Astrocyte (in vitro differentiated cells and primary cell): ENCODE measurements around the gene ZNF326. TPM values are rescaled to one million over a fixed set of nuclear protein-coding genes. Genes with fewer than 3 reads are reported as not detected.

Experiments used
- DNase-seq: peaks from one replicate; pipeline ENCODE4 v3.0.0-alpha.2; 2010; ENCODE audit warnings: low read depth
- FAIRE-seq: peaks from 2 replicates; lab custom pipeline; 2011; peaks lifted over from hg19 to GRCh38; lab: Jason Lieb, UNC
- H2AFZ ChIP-seq: 2 replicates; pipeline ENCODE4 v1.6.0; 2012; ENCODE audit warnings: low read depth, low read length, inconsistent platforms
- H3K27ac ChIP-seq: 2 replicates; pipeline ENCODE4 v1.5.1; 2011; ENCODE audit warnings: low read depth, low read length, inconsistent platforms
- H3K27me3 ChIP-seq: 2 replicates; pipeline ENCODE4 v1.6.0; 2011; ENCODE audit warnings: low read length, inconsistent platforms; ENCODE audit not compliant: insufficient read depth
- H3K36me3 ChIP-seq: 2 replicates; pipeline ENCODE4 v1.5.1; 2011; ENCODE audit warnings: low read length, inconsistent platforms; ENCODE audit not compliant: insufficient read depth
- H3K4me1 ChIP-seq: 2 replicates; pipeline ENCODE4 v1.5.1; 2011; ENCODE audit warnings: low read length, inconsistent platforms; ENCODE audit not compliant: insufficient read depth
- H3K4me2 ChIP-seq: 2 replicates; pipeline ENCODE4 v1.6.0; 2012; ENCODE audit warnings: low read length, inconsistent platforms
- H3K4me3 ChIP-seq: 2 replicates; pipeline ENCODE4 v1.5.1; 2011; ENCODE audit warnings: low read depth, mild to moderate bottlenecking, low read length, inconsistent platforms; ENCODE audit not compliant: insufficient read depth
- H3K79me2 ChIP-seq: 2 replicates; pipeline ENCODE4 v1.6.0; 2012; ENCODE audit warnings: mild to moderate bottlenecking, low read length, inconsistent platforms; ENCODE audit not compliant: insufficient read depth
- H3K9ac ChIP-seq: 2 replicates; pipeline ENCODE4 v1.6.0; 2012; ENCODE audit warnings: mild to moderate bottlenecking, low read length, inconsistent platforms
- H3K9me3 ChIP-seq: 2 replicates; pipeline ENCODE4 v1.5.1; 2012; ENCODE audit warnings: low read depth, mild to moderate bottlenecking, low read length, inconsistent platforms; ENCODE audit not compliant: insufficient read depth
- H4K20me1 ChIP-seq: 2 replicates; pipeline ENCODE4 v1.6.0; 2012; ENCODE audit warnings: low read length, inconsistent platforms; ENCODE audit not compliant: insufficient read depth
- H3K27ac Mint-ChIP-seq: one replicate; pipeline ENCODE4 v1.8.0; 2021; ENCODE audit warnings: mild to moderate bottlenecking, mixed read lengths; ENCODE audit not compliant: unreplicated experiment
- H3K27me3 Mint-ChIP-seq: one replicate; pipeline ENCODE4 v1.8.0; 2021; ENCODE audit warnings: low read depth, mixed read lengths; ENCODE audit not compliant: unreplicated experiment
- H3K36me3 Mint-ChIP-seq: one replicate; pipeline ENCODE4 v1.8.0; 2021; ENCODE audit warnings: low read depth, mixed read lengths; ENCODE audit not compliant: unreplicated experiment
- H3K4me1 Mint-ChIP-seq: one replicate; pipeline ENCODE4 v1.8.0; 2021; ENCODE audit warnings: low read depth, mixed read lengths; ENCODE audit not compliant: unreplicated experiment
- H3K4me3 Mint-ChIP-seq: one replicate; pipeline ENCODE4 v1.8.0; 2021; ENCODE audit warnings: mild to moderate bottlenecking, moderate library complexity, mixed read lengths; ENCODE audit not compliant: unreplicated experiment
- H3K9me3 Mint-ChIP-seq: one replicate; pipeline ENCODE4 v1.8.0; 2021; ENCODE audit warnings: mild to moderate bottlenecking, mixed read lengths; ENCODE audit not compliant: unreplicated experiment
- EZH2 ChIP-seq: IDR thresholded peaks from 2 replicates; pipeline ENCODE4 v1.6.1; 2012; ENCODE audit warnings: mild to moderate bottlenecking, low read length, inconsistent platforms; ENCODE audit not compliant: insufficient read depth
- total RNA-seq: library from RNA; stranded (reverse); gene quantifications from 2 replicates; pipeline ENCODE4 v1.2.1, GENCODE V29; 2021
- TF ChIP-seq, protein P1 (sequence below): IDR thresholded peaks from 2 replicates; pipeline ENCODE4 v1.5.1; 2011; ENCODE audit warnings: low read depth, mild to moderate bottlenecking, inconsistent platforms, low read length, moderate library complexity; ENCODE audit not compliant: insufficient read depth

Gene ZNF326
- total RNA-seq, 1 donor from 2014 or later: 27.7 TPM

DNA sequence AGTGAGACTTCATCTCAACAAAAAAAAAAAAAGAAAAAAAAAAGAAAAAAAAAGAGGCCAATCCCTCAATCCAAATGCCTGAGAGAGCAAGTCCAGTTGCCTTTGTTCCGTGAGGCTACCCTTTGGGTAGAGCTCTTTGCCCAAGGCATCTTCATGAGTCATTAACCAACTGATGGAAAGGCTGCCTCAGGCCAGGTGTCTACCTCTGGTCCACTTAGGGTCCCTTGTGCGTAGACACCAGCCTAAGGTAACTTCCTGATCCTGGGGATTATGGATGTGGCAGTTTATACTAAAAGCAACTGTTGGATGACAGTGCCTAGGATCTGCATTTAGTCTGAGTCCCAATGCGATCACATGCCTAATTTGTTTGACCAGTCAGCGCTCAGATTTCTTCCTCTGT, 20.7 kb upstream of the ZNF326 start:
- no peak overlapping the region for H3K4me3 ChIP-seq
- H3K27me3 ChIP-seq: no peaks in the 10 kb centered on the region
- H4K20me1 ChIP-seq: no peaks in the 10 kb centered on the region
- DNase-seq (no peak), FAIRE-seq (no peak)
- H3K4me2 ChIP-seq: no peak overlapping the region
- H3K27me3 Mint-ChIP-seq: no peaks in the 10 kb centered on the region
- peaks cover 9% of the 10 kb centered on the region for H3K4me1 ChIP-seq
- H3K9ac ChIP-seq: no peak overlapping the region
- no peak overlapping the region for H3K4me3 Mint-ChIP-seq
- H3K4me1 Mint-ChIP-seq: peaks cover 19% of the 10 kb centered on the region
- H3K36me3 ChIP-seq: no peaks in the 10 kb centered on the region
- no peak overlapping the region for H3K27ac Mint-ChIP-seq
- no peaks in the 10 kb centered on the region for H3K36me3 Mint-ChIP-seq
- TF ChIP-seq, protein P1, sequence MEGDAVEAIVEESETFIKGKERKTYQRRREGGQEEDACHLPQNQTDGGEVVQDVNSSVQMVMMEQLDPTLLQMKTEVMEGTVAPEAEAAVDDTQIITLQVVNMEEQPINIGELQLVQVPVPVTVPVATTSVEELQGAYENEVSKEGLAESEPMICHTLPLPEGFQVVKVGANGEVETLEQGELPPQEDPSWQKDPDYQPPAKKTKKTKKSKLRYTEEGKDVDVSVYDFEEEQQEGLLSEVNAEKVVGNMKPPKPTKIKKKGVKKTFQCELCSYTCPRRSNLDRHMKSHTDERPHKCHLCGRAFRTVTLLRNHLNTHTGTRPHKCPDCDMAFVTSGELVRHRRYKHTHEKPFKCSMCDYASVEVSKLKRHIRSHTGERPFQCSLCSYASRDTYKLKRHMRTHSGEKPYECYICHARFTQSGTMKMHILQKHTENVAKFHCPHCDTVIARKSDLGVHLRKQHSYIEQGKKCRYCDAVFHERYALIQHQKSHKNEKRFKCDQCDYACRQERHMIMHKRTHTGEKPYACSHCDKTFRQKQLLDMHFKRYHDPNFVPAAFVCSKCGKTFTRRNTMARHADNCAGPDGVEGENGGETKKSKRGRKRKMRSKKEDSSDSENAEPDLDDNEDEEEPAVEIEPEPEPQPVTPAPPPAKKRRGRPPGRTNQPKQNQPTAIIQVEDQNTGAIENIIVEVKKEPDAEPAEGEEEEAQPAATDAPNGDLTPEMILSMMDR: no peak
- TF ChIP-seq EZH2: no peak
- H3K9me3 Mint-ChIP-seq: no peaks in the 10 kb centered on the region
- H2AFZ ChIP-seq: peak overlapping the region; percentile 12
- H3K79me2 ChIP-seq: no peaks in the 10 kb centered on the region
- no peak overlapping the region for H3K27ac ChIP-seq
- no peaks in the 10 kb centered on the region for H3K9me3 ChIP-seq

- Histone ChIP-seq H4K20me1 (no peaks in the 10 kb centered on the region), H3K9ac (no peak overlapping the region), H2AFZ (peak overlapping the region; percentile 69), H3K27ac (no peak overlapping the region), H3K4me2 (peak overlapping the region; percentile 66), H3K27me3 (no peaks in the 10 kb centered on the region), H3K36me3 (no peaks in the 10 kb centered on the region), H3K79me2 (no peaks in the 10 kb centered on the region), H3K4me1 (peaks cover 9% of the 10 kb centered on the region), H3K9me3 (no peaks in the 10 kb centered on the region), H3K4me3 (no peak overlapping the region)
- TF ChIP-seq, protein P1: no peak
- no peak for TF ChIP-seq EZH2
- DNase-seq (peak; percentile 86), FAIRE-seq (no peak)
- Mint-ChIP-seq H3K9me3 (no peaks in the 10 kb centered on the region), H3K4me1 (peaks cover 19% of the 10 kb centered on the region), H3K4me3 (no peak overlapping the region), H3K36me3 (no peaks in the 10 kb centered on the region), H3K27me3 (no peaks in the 10 kb centered on the region), H3K27ac (no peak overlapping the region)
These were observed 20.0 kb upstream of the ZNF326 start for GRCh38 chr1:89974696-89975470.

GRCh38 chr1:89975540-89976125, 19.3 kb upstream of the ZNF326 start:
- peaks cover 19% of the 10 kb centered on the region for H3K4me1 Mint-ChIP-seq

More at GRCh38 chr1:89975540-89976125, 19.3 kb upstream of the ZNF326 start:
- FAIRE-seq: no peak
- Histone ChIP-seq H3K9me3 (no peaks in the 10 kb centered on the region), H4K20me1 (no peaks in the 10 kb centered on the region), H3K4me1 (peaks cover 9% of the 10 kb centered on the region), H3K27me3 (no peaks in the 10 kb centered on the region), H3K79me2 (no peaks in the 10 kb centered on the region), H3K27ac (no peak overlapping the region), H3K4me2 (peak overlapping the region; percentile 66), H2AFZ (no peak overlapping the region), H3K4me3 (no peak overlapping the region), H3K9ac (no peak overlapping the region), H3K36me3 (no peaks in the 10 kb centered on the region)
- Mint-ChIP-seq H3K36me3 (no peaks in the 10 kb centered on the region), H3K27me3 (no peaks in the 10 kb centered on the region), H3K4me3 (no peak overlapping the region), H3K9me3 (no peaks in the 10 kb centered on the region), H3K27ac (no peak overlapping the region)
- no peak for DNase-seq
- TF ChIP-seq, protein P1: no peak
- no peak for TF ChIP-seq EZH2
